Skeletal muscle satellite cell (primary cell): ENCODE measurements around the gene SIPA1L3. TPM values are rescaled to one million over a fixed set of nuclear protein-coding genes. Genes with fewer than 3 reads are reported as not detected.
"Not testable (repeated sequence)": the region's sequence is repeated elsewhere in the genome, so short reads cannot be mapped to it uniquely, and the experiment has no call there.

Experiments used
- H3K27me3 ChIP-seq: 2 replicates; pipeline ENCODE4 v1.7.0; 2013; ENCODE audit warnings: low read length; ENCODE audit not compliant: control insufficient read depth, insufficient read depth
- H3K36me3 ChIP-seq: 2 replicates; pipeline ENCODE4 v1.7.0; 2013; ENCODE audit warnings: mild to moderate bottlenecking, control low read depth, low read length; ENCODE audit not compliant: insufficient read depth
- H3K4me1 ChIP-seq: 2 replicates; pipeline ENCODE4 v1.7.0; 2013; ENCODE audit warnings: low read length; ENCODE audit not compliant: control insufficient read depth, insufficient read depth
- H3K4me2 ChIP-seq: 2 replicates; pipeline ENCODE4 v1.7.0; 2013; ENCODE audit warnings: mild to moderate bottlenecking, low read length
- H3K4me3 ChIP-seq: 2 replicates; pipeline ENCODE4 v1.7.0; 2013; ENCODE audit warnings: low read length
- H3K9ac ChIP-seq: 2 replicates; pipeline ENCODE4 v1.7.0; 2013; ENCODE audit warnings: mild to moderate bottlenecking, low read depth, low read length, moderate library complexity
- H3K9me3 ChIP-seq: replicated peaks from 2 replicates; pipeline ENCODE4 v1.7.0; 2013; ENCODE audit warnings: mild to moderate bottlenecking, control low read depth, low read length
- total RNA-seq: library from RNA; depleted of rRNA; stranded (reverse); fragments of >200 nt; gene quantifications from 2 replicates; pipeline ENCODE4 v1.2.3, GENCODE V29; 2012; rRNA removed

The SIPA1L3 gene
- total RNA-seq: 29.9 and 31.7 TPM in 2 replicates

DNA sequence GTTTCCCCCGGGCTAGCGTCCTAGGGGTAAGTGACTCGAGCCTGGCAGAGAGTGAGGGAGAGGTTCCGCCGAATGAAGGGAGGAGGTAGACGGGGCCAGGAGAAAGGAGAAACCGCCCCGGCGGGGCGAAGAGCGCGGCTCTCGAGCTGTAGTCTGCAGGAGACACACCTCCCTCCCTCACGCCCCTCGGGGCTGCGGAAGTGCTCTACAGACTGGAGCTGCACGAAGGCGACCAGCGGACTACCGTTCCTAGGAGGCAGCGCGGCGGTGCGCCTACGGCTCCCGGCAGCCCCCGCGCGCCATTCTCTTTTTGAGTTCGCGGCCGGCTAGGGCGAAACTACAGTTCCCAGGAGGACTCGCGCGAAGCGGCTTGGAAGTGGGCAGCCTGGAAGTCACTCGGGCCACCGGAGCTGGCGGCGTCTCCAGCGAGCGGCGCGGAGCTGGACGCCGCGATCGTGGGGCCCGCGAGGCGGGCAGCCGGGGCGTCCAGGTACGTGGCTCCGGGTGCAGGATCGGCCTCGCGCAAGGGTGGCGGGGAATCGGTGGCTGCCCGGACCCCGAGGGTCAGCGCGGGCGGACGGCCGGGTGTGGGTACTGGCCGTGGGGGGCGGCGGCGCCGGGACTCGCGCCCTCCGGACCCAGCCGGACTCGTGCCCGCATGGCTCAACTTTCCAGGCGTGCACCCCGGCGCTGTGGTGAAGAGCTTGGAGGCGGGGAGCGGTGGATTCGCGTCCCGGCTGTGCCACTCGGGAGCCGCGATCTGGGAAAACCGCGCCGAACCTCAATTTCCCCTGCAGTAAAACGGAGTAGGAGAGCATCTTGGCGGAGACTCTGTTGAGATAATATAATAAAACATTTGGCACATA is at the start of gene SIPA1L3:
Gene SIPA1L3 (plus strand): TSS at position 340 of the 866 bp plus-strand sequence. CDS start 174,358 bp downstream, outside the sequence.
- Histone ChIP-seq H3K27me3 (no peaks in the 10 kb centered on the region), H3K4me1 (peaks cover 25% of the 10 kb centered on the region), H3K4me2 (peak within 1 kb of the TSS; percentile 91), H3K9me3 (no peaks in the 10 kb centered on the region), H3K4me3 (peak within 1 kb of the TSS; percentile 90), H3K9ac (peak within 1 kb of the TSS; percentile 91), H3K36me3 (no peaks in the 10 kb centered on the region)

DNA sequence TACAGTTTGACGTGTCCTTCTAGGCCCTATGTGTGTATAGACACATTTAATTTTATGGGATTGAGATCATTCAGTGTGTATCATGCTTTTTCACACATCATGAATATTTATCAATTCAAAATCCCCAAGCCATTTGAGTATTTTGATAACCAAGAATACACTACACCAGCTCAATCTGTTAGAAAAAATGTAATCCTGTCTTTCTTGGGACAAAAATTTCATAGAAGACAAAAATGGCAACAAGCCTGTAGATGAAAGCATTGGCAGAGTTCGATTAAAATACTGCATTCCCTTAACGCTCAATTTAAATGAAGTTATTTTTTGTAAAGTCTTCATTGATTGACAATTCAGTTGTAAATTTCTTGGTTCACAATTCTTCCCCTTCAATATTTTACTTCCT is 42.5 kb upstream of the SIPA1L3 start:
- Histone ChIP-seq H3K4me3 (no peak overlapping the region), H3K36me3 (no peaks in the 10 kb centered on the region), H3K9me3 (no peaks in the 10 kb centered on the region), H3K4me1 (no peaks in the 10 kb centered on the region), H3K9ac (no peak overlapping the region), H3K27me3 (no peaks in the 10 kb centered on the region), H3K4me2 (no peak overlapping the region)

DNA sequence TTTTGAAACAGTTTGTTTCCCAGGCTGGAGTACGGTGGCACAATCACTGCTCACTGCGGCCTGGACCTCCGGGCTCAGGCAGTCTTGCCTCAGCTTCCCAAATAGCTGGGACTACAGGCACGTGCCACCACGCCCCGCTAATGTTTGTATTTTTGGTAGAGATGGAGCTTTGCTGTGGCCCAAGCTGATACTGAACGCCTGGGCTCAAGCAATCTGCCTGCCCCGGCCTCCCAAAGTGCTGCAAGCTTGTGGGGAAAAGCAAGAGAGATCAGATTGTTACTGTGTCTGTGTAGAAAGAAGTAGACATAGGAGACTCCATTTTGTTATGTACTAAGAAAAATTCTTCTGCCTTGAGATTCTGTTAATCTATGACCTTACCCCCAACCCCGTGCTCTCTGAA is 41.1 kb upstream of the SIPA1L3 start:
- H3K4me3 ChIP-seq, H3K9me3 ChIP-seq, H3K9ac ChIP-seq, H3K36me3 ChIP-seq, H3K27me3 ChIP-seq, H3K4me2 ChIP-seq, H3K4me1 ChIP-seq: not testable (repeated sequence)

DNA sequence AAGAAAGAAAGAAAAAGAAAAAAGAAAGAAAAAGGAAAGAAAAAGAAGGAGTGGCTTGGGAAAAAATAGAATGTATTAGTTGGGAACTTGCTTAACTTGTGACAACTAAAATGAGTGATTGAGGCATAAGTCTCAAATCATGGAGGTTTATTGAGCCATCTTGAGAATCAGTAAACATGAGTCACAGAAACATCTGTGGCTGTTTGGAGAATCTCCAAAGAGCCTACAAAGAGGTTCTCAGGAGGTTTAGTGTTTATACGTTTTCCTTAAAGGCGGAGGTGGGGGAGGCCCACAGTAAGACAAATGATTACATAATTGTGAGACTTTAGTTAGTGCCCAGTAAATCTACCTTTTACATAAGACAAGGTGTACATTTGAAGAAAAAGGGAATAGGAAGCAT is 39.2 kb upstream of the SIPA1L3 start:
- Histone ChIP-seq H3K9ac (no peak overlapping the region), H3K27me3 (no peaks in the 10 kb centered on the region), H3K36me3 (no peaks in the 10 kb centered on the region), H3K9me3 (no peaks in the 10 kb centered on the region), H3K4me2 (no peak overlapping the region), H3K4me3 (no peak overlapping the region), H3K4me1 (no peaks in the 10 kb centered on the region)

GRCh38 chr19:37869766-37870340 is 37.2 kb upstream of the SIPA1L3 start:
- Histone ChIP-seq H3K9ac (no peak overlapping the region), H3K9me3 (no peaks in the 10 kb centered on the region), H3K4me3 (no peak overlapping the region), H3K36me3 (no peaks in the 10 kb centered on the region), H3K27me3 (no peaks in the 10 kb centered on the region), H3K4me1 (no peaks in the 10 kb centered on the region), H3K4me2 (no peak overlapping the region)

GRCh38 chr19:37872383-37872782 is 34.6 kb upstream of the SIPA1L3 start:
- no peaks in the 10 kb centered on the region for H3K27me3 ChIP-seq

DNA sequence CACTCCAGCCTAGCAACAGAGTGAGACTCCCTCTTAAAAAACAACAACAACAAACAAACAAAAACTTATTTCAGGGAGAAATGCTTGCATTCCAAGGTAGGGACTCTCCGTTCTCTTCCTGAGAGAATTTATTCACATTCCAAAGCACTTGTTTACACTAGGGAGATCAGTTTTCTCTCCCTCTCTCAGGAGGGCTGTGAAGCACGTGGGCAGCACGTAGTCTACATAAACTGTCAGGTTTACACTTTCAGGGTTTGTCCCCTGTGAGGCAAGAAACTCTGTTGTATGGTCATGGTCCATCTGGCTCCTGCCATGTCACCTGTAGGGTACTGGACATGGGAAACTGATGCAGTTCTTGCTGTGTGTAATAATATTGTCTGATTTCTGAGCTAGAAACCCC is 32.2 kb upstream of the SIPA1L3 start:
- Histone ChIP-seq H3K9me3 (no peaks in the 10 kb centered on the region), H3K9ac (no peak overlapping the region), H3K27me3 (no peaks in the 10 kb centered on the region), H3K4me1 (no peaks in the 10 kb centered on the region), H3K36me3 (no peaks in the 10 kb centered on the region), H3K4me2 (no peak overlapping the region), H3K4me3 (no peak overlapping the region)

More at GRCh38 chr19:37872383-37872782, 34.6 kb upstream of the SIPA1L3 start:
- Histone ChIP-seq H3K4me1 (no peaks in the 10 kb centered on the region), H3K4me2 (no peak overlapping the region), H3K4me3 (no peak overlapping the region), H3K9ac (no peak overlapping the region), H3K9me3 (no peaks in the 10 kb centered on the region), H3K36me3 (no peaks in the 10 kb centered on the region)

DNA sequence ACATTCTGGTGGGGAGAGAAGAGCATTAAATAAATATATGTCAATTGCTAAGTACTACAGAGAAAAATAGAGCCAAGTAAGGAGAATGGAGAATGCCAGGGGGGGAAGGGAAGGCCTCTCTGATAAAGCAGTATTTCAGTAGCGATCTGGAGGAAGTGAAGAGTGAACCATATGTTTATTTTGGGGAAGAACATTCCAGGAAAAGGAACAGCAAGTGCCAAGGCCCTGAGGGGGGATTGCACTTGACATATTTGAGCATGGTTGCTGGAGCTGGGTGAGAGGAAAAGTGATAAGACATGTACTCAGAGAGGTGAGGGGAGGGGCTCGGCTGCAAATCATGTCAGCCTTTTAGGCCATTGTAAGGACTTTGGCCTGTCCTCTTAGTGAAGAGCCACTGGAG is 31.0 kb upstream of the SIPA1L3 start:
- Histone ChIP-seq H3K9me3 (no peaks in the 10 kb centered on the region), H3K4me2 (no peak overlapping the region), H3K9ac (no peak overlapping the region)

DNA sequence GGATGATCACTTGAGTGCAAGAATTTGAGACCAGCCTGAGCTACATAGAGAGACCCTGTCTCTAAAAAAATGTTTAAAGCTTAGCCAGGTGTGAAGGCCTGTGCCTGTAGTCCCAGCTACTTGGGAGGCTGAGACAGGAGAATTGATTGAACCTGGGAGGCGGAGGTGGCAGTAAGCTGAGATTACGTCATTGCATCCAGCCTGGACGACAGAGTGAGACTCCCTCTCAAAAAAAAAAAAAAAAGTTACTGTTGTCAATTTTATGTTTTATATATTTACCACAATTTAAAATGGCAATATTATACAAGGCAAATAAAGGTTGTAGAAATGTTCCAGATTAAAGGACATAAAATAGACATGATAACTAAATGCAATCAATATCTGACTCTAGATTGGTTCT is 29.9 kb upstream of the SIPA1L3 start:
- peaks cover 3% of the 10 kb centered on the region for H3K9me3 ChIP-seq
- no peaks in the 10 kb centered on the region for H3K27me3 ChIP-seq
- H3K4me2 ChIP-seq: no peak overlapping the region
- H3K4me1 ChIP-seq: no peaks in the 10 kb centered on the region
- no peak overlapping the region for H3K4me3 ChIP-seq
- H3K9ac ChIP-seq: no peak overlapping the region
- H3K36me3 ChIP-seq: no peaks in the 10 kb centered on the region

More for the DNA sequence above, 31.0 kb upstream of the SIPA1L3 start:
- Histone ChIP-seq H3K27me3 (no peaks in the 10 kb centered on the region), H3K4me3 (no peak overlapping the region), H3K36me3 (no peaks in the 10 kb centered on the region), H3K4me1 (no peaks in the 10 kb centered on the region)

GRCh38 chr19:37885392-37885791 is 21.6 kb upstream of the SIPA1L3 start:
- H3K27me3 ChIP-seq: peaks cover 47% of the 10 kb centered on the region
- no peak overlapping the region for H3K4me3 ChIP-seq
- no peak overlapping the region for H3K9ac ChIP-seq
- no peak overlapping the region for H3K4me2 ChIP-seq
- no peaks in the 10 kb centered on the region for H3K4me1 ChIP-seq
- H3K36me3 ChIP-seq: no peaks in the 10 kb centered on the region
- peaks cover 14% of the 10 kb centered on the region for H3K9me3 ChIP-seq

- Histone ChIP-seq H3K4me3 (no peak overlapping the region), H3K36me3 (no peaks in the 10 kb centered on the region)
Observed at GRCh38 chr19:37886571-37886970, 20.4 kb upstream of the SIPA1L3 start.

More at GRCh38 chr19:37886571-37886970, 20.4 kb upstream of the SIPA1L3 start:
- H3K4me1 ChIP-seq: no peaks in the 10 kb centered on the region
- no peak overlapping the region for H3K9ac ChIP-seq
- H3K4me2 ChIP-seq: no peak overlapping the region
- H3K9me3 ChIP-seq: peaks cover 12% of the 10 kb centered on the region
- peaks cover 52% of the 10 kb centered on the region for H3K27me3 ChIP-seq
